CD14-positive monocyte (primary cell): ENCODE results near the gene AHCYL1. TPM values are rescaled to one million over a fixed set of nuclear protein-coding genes. Genes with fewer than 3 reads are reported as not detected.

Experiments used
- DNase-seq, 3 donors: peaks; one replicate each; pipeline ENCODE4 v3.0.0-alpha.2; 2011 to 2022
- H2AFZ ChIP-seq: 2 replicates; pipeline ENCODE4 v1.6.0; 2012; ENCODE audit warnings: mild to moderate bottlenecking, low read depth, low read length, inconsistent platforms; ENCODE audit not compliant: insufficient read depth, poor library complexity, severe bottlenecking
- H3K27ac ChIP-seq, 2 donors: 1 replicate in 1 of 2; 2 replicates in 1 of 2; pipeline ENCODE4 v1.5.1; 2012 to 2013; ENCODE audit warnings: low read length in 2 of 2, control low read depth in 1 of 2, inconsistent platforms in 1 of 2, low read depth in 1 of 2, mild to moderate bottlenecking in 1 of 2
- H3K27me3 ChIP-seq, 2 donors: one replicate each; pipeline versions ENCODE4 v1.6.0 to v1.6.1; 2011 to 2013; ENCODE audit warnings: low read length in 2 of 2; ENCODE audit not compliant: control insufficient read depth in 2 of 2, insufficient read depth in 2 of 2
- H3K36me3 ChIP-seq, 2 donors: replicated peaks in 1 of 2; 1 replicate in 1 of 2; 2 replicates in 1 of 2; pipeline versions ENCODE4 v1.5.1 to v1.6.1; 2012 to 2013; ENCODE audit warnings: low read length in 2 of 2, control low read depth in 1 of 2, inconsistent platforms in 1 of 2, mild to moderate bottlenecking in 1 of 2; ENCODE audit not compliant: insufficient read depth in 2 of 2, control insufficient read depth in 1 of 2
- H3K4me1 ChIP-seq, 2 donors: 1 replicate in 1 of 2; 2 replicates in 1 of 2; pipeline versions ENCODE4 v1.5.1 to v1.6.1; 2012 to 2013; ENCODE audit warnings: low read length in 2 of 2, control low read depth in 1 of 2, inconsistent platforms in 1 of 2, mild to moderate bottlenecking in 1 of 2, moderate library complexity in 1 of 2; ENCODE audit not compliant: insufficient read depth in 2 of 2, control insufficient read depth in 1 of 2
- H3K4me2 ChIP-seq: replicated peaks from 2 replicates; pipeline ENCODE3; 2012; ENCODE audit warnings: low read length, moderate library complexity, mild to moderate bottlenecking; ENCODE audit not compliant: poor library complexity, severe bottlenecking; ENCODE audit errors: extremely low read depth
- H3K4me3 ChIP-seq, 3 experiments: fragments of 200-600 bp in 1 of 3; sonication (generic) in 1 of 3; replicated peaks in 1 of 3; 1 replicate in 2 of 3; 2 replicates in 1 of 3; pipeline ENCODE4 v1.5.1; 2011 to 2013; ENCODE audit warnings: low read length in 3 of 3, mild to moderate bottlenecking in 3 of 3, control low read depth in 2 of 3, low read depth in 2 of 3, inconsistent platforms in 1 of 3, moderate library complexity in 1 of 3
- H3K79me2 ChIP-seq: 2 replicates; pipeline ENCODE4 v1.6.0; 2012; ENCODE audit warnings: mild to moderate bottlenecking, control low read depth, inconsistent platforms, low read length, moderate library complexity; ENCODE audit not compliant: insufficient read depth
- H3K9ac ChIP-seq: 2 replicates; pipeline ENCODE4 v1.6.0; 2017; ENCODE audit warnings: low read length, mild to moderate bottlenecking; ENCODE audit not compliant: insufficient read depth, poor library complexity, severe bottlenecking
- H3K9me3 ChIP-seq, 2 donors: replicated peaks in 1 of 2; 1 replicate in 1 of 2; 2 replicates in 1 of 2; pipeline versions ENCODE4 v1.5.1 to v1.6.1; 2012 to 2013; ENCODE audit warnings: low read length in 2 of 2, control low read depth in 1 of 2; ENCODE audit not compliant: control insufficient read depth in 1 of 2, insufficient read depth in 1 of 2
- H4K20me1 ChIP-seq: 2 replicates; pipeline ENCODE4 v1.6.0; 2012; ENCODE audit warnings: mild to moderate bottlenecking, low read length, control low read depth, moderate library complexity; ENCODE audit not compliant: insufficient read depth
- H3K27ac Mint-ChIP-seq, 7 donors: one replicate each; pipeline ENCODE4 v1.8.0; 2020; ENCODE audit warnings: mild to moderate bottlenecking in 7 of 7, mixed read lengths in 7 of 7, moderate library complexity in 6 of 7, inconsistent platforms in 2 of 7
- H3K27me3 Mint-ChIP-seq, 3 donors: one replicate each; pipeline ENCODE4 v1.8.0; 2021 to 2022; ENCODE audit warnings: low read depth in 3 of 3, mild to moderate bottlenecking in 3 of 3, mixed read lengths in 3 of 3, moderate library complexity in 3 of 3, inconsistent platforms in 1 of 3
- H3K36me3 Mint-ChIP-seq, 2 donors: one replicate each; pipeline ENCODE4 v1.8.0; 2020; ENCODE audit warnings: mixed read lengths in 2 of 2, inconsistent platforms in 1 of 2, mild to moderate bottlenecking in 1 of 2
- H3K4me1 Mint-ChIP-seq: one replicate; pipeline ENCODE4 v1.8.0; 2020; ENCODE audit warnings: mild to moderate bottlenecking, mixed read lengths
- H3K4me3 Mint-ChIP-seq, 2 donors: one replicate each; pipeline ENCODE4 v1.8.0; 2020; ENCODE audit warnings: mild to moderate bottlenecking in 2 of 2, mixed read lengths in 2 of 2, moderate library complexity in 1 of 2
- H3K9me3 Mint-ChIP-seq, 7 donors: one replicate each; pipeline ENCODE4 v1.8.0; 2020 to 2022; ENCODE audit warnings: mixed read lengths in 7 of 7, mild to moderate bottlenecking in 6 of 7, moderate library complexity in 6 of 7, inconsistent platforms in 2 of 7
- CTCF ChIP-seq: fragments of 200-600 bp; IDR thresholded peaks from one replicate; pipeline ENCODE4 v1.8.0; 2022; ENCODE audit warnings: antibody characterized with exemption, mild to moderate bottlenecking
- WGBS: methylation state at CpG from one replicate; pipeline ENCODE4 v1.1.5; 2013; ENCODE audit warnings: missing lambda C conversion rate; ENCODE audit not compliant: insufficient coverage; 5-methylcytosine and 5-hydroxymethylcytosine counted together
- intact Hi-C, 2 donors: fragments of 100-400 bp; cut with micrococcal nuclease; formaldehyde crosslinking; loops; one replicate each; pipeline versions ENCODE4 v1.15.0 to v1.15.1; 2023
- polyA plus RNA-seq, 3 donors: library from polyadenylated mRNA; depleted of rRNA in 1 of 3; unstranded in 2 of 3; stranded (reverse) in 1 of 3; fragments of 300-500 nt in 2 of 3; fragments of >200 nt in 1 of 3; fragmentation: Illumina TruSeq in 2 of 3; gene quantifications; 1 replicate in 2 of 3; 2 replicates in 1 of 3; pipeline ENCODE4 v1.2.3, GENCODE V29; 2012 to 2021

AHCYL1 gene
- polyA plus RNA-seq, 3 donors: 39.1 to 63.9 (median 48.8) TPM

GRCh38 chr1:110060034-110060661, 75.6 kb downstream of the AHCYL1 start:
- peaks cover 9 to 11% (median 9%) of the 10 kb centered on the region in 3 donors for H3K27me3 Mint-ChIP-seq
- Histone ChIP-seq H3K9ac (no peak overlapping the region), H3K79me2 (no peaks in the 10 kb centered on the region), H3K27me3 (peaks cover 0 to 2% of the 10 kb centered on the region in 2 donors), H3K4me2 (no peak overlapping the region), H4K20me1 (peaks cover 15% of the 10 kb centered on the region), H3K9me3 (no peaks in the 10 kb centered on the region), H3K4me3 (no peak overlapping the region), H3K27ac (no peak overlapping the region), H2AFZ (no peak overlapping the region), H3K36me3 (peaks cover 23 to 39% of the 10 kb centered on the region in 2 donors), H3K4me1 (peaks cover 10 to 11% of the 10 kb centered on the region in 2 donors)
- TF ChIP-seq CTCF: peak; percentile 95
- 94% methylated on average over 6 of the region's 9 CpGs for WGBS
- H3K4me3 Mint-ChIP-seq: no peak overlapping the region
- H3K36me3 Mint-ChIP-seq: peaks cover 53 to 56% of the 10 kb centered on the region in 2 donors
- intact Hi-C loops: no loop called here
- no peak overlapping the region for H3K27ac Mint-ChIP-seq
- DNase-seq: peak; percentile 46 to 65 (median 51)
- peaks cover 10% of the 10 kb centered on the region for H3K4me1 Mint-ChIP-seq
- H3K9me3 Mint-ChIP-seq: peaks cover 0 to 2% (median 0%) of the 10 kb centered on the region in 7 donors

- Histone ChIP-seq H3K36me3 (peaks cover 18 to 34% of the 10 kb centered on the region in 2 donors), H3K27me3 (peaks cover 0 to 6% of the 10 kb centered on the region in 2 donors), H4K20me1 (peaks cover 13% of the 10 kb centered on the region), H3K27ac (no peak overlapping the region), H3K4me3 (no peak overlapping the region), H3K4me1 (peaks cover 10 to 11% of the 10 kb centered on the region in 2 donors), H3K4me2 (no peak overlapping the region), H2AFZ (no peak overlapping the region), H3K9me3 (no peaks in the 10 kb centered on the region), H3K79me2 (no peaks in the 10 kb centered on the region), H3K9ac (no peak overlapping the region)
- no peak for TF ChIP-seq CTCF
- WGBS: 98% methylated on average over 6 of the region's 7 CpGs
- peaks cover 0 to 2% (median 0%) of the 10 kb centered on the region in 7 donors for H3K9me3 Mint-ChIP-seq
- peaks cover 48 to 50% of the 10 kb centered on the region in 2 donors for H3K36me3 Mint-ChIP-seq
- H3K27ac Mint-ChIP-seq: peak overlapping the region in 1 of 7 donors; percentile 33
- peaks cover 10 to 16% (median 14%) of the 10 kb centered on the region in 3 donors for H3K27me3 Mint-ChIP-seq
- no peak overlapping the region for H3K4me3 Mint-ChIP-seq
- intact Hi-C loops: no loop called here
- DNase-seq: no peak
- peaks cover 10% of the 10 kb centered on the region for H3K4me1 Mint-ChIP-seq
These were observed 76.1 kb downstream of the AHCYL1 start for GRCh38 chr1:110060662-110061060.
